Sigmoid colon (tissue), 3 donors: ENCODE results near the gene OR10X1.

Experiments
- CTCF ChIP-seq, 4 experiments: fragments of 450-650 bp in 3 of 4; fragments of 200-600 bp in 1 of 4; IDR thresholded peaks; one replicate each; pipeline ENCODE4 v1.5.1; 2016 to 2019; ENCODE audit warnings: antibody characterized with exemption in 4 of 4, mild to moderate bottlenecking in 3 of 4, moderate library complexity in 2 of 4
- POLR2A ChIP-seq, 2 donors: fragments of 450-650 bp; IDR thresholded peaks; one replicate each; pipeline ENCODE4 v1.6.1; 2016; ENCODE audit warnings: antibody characterized with exemption in 2 of 2, mild to moderate bottlenecking in 2 of 2, moderate library complexity in 2 of 2

DNA sequence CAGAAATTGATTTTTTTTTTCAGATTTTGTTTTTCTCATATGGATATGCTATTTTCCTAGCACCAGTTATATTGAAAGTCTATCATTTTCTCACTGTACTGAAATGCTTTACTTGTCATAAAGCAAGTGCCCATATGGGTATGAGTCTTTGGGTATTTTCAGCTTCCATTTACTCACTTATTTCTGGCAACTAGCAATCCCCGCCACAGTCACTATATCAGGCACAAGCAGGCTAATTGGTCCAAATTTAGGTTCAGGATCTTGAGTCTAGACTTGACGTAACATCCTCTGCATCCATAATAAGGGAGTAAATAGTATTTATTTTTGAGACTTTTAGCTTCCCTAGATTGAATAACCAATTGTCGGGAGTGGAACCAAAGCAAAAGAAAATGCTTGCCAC is 2.1 kb downstream of the OR10X1 start:
- no peak for TF ChIP-seq CTCF (IDR thresholded peaks at IDR 0.05)
- no peak for TF ChIP-seq POLR2A (IDR thresholded peaks at IDR 0.05)
